Ovary (tissue), 9 donors: ENCODE measurements around the gene LCN12. TPM values are rescaled to one million over a fixed set of nuclear protein-coding genes. Genes with fewer than 3 reads are reported as not detected.

ENCODE experiments used
- DNase-seq, 5 donors: peaks; one replicate each; pipeline ENCODE4 v3.0.0-alpha.2; 2019 to 2020
- H3K27ac ChIP-seq, 2 donors: fragments of 200-600 bp; one replicate each; pipeline versions ENCODE4 v1.5.1 to v1.8.0; 2019 to 2022
- H3K27me3 ChIP-seq: fragments of 200-600 bp; one replicate; pipeline ENCODE4 v1.8.0; 2022
- H3K36me3 ChIP-seq: fragments of 200-600 bp; sonication (generic); one replicate; pipeline ENCODE4 v1.5.1; 2019
- H3K4me1 ChIP-seq: one replicate; pipeline ENCODE4 v1.8.1; 2013; ENCODE audit warnings: mild to moderate bottlenecking, moderate library complexity; ENCODE audit not compliant: insufficient read depth
- H3K4me3 ChIP-seq: fragments of 200-600 bp; sonication (generic); one replicate; pipeline ENCODE4 v1.5.1; 2017
- H3K9me3 ChIP-seq, 2 donors: fragments of 200-600 bp in 1 of 2; sonication (generic) in 1 of 2; one replicate each; pipeline versions ENCODE4 v1.5.1 to v1.8.1; 2013 to 2019; ENCODE audit warnings: mild to moderate bottlenecking in 1 of 2, moderate library complexity in 1 of 2
- EP300 ChIP-seq: sonication (generic); formaldehyde crosslinking; IDR thresholded peaks from one replicate; pipeline ENCODE4 v1.6.1; 2017; ENCODE audit warnings: antibody characterized with exemption
- POLR2A ChIP-seq: fragments of 450-650 bp; IDR thresholded peaks from one replicate; pipeline ENCODE4 v1.6.1; 2017; ENCODE audit warnings: antibody characterized with exemption, mild to moderate bottlenecking, moderate library complexity
- whole genome bisulfite sequencing, 3 donors: extraction: QIAGEN DNeasy Blood & Tissue Kit in 1 of 3; methylation state at CpG; one replicate each; pipeline versions ENCODE4 v1.1.5 to v1.1.7; 2013 to 2017; 5-methylcytosine and 5-hydroxymethylcytosine counted together
- intact Hi-C, 4 donors: fragments of 100-400 bp; cut with DNase I; formaldehyde crosslinking; loops; one replicate each; pipeline versions ENCODE4 v1.11.0 to v1.15.1; 2022 to 2023
- polyA plus RNA-seq, 2 donors: library from polyadenylated mRNA; stranded (reverse); fragments of 200-250 nt in 1 of 2; fragments of 350-450 nt in 1 of 2; fragmentation: Illumina TruSeq in 1 of 2; extraction: RNeasy Lipid Tissue Mini Kit (QIAGEN cat#74804) in 1 of 2; gene quantifications; one replicate each; pipeline ENCODE4 v1.2.3, GENCODE V29; 2013 to 2014
- total RNA-seq, 7 donors: library from RNA; depleted of rRNA in 2 of 7; stranded (reverse); fragments of >200 nt in 2 of 7; fragmentation: NEBNext Ultra II Directional in 3 of 7; extraction: Animal tissue kit (Norgen Biotek cat#: 25700) in 3 of 7; gene quantifications; one replicate each; pipeline versions ENCODE4 v1.1.0 to v1.2.4, GENCODE V29; 2016 to 2023
- TF ChIP-seq, protein P1 (sequence below), 3 donors: fragments of 450-650 bp in 2 of 3; fragments of 200-600 bp in 1 of 3; IDR thresholded peaks; one replicate each; pipeline versions ENCODE4 v1.5.1 to v1.8.0; 2016 to 2022; ENCODE audit warnings: antibody characterized with exemption in 3 of 3, mild to moderate bottlenecking in 1 of 3
- donor health status: DM: no; HTN: no; CAD: no; lungs with moderate emphysema.
- donor health status: DM: no; HTN: no; CAD: no.
- donor health status: Bipolar disorder and iron deficiency.
- donor health status: DM: yes; HTN: yes; CAD: no.
- donor health status: DM: no; HTN: no; CAD: no.
- donor health status: DM: yes; HTN: yes; CAD: no.

LCN12 gene
- total and polyA plus RNA-seq, 9 donors: 1.1 to 40.9 (median 13.4) TPM

DNA sequence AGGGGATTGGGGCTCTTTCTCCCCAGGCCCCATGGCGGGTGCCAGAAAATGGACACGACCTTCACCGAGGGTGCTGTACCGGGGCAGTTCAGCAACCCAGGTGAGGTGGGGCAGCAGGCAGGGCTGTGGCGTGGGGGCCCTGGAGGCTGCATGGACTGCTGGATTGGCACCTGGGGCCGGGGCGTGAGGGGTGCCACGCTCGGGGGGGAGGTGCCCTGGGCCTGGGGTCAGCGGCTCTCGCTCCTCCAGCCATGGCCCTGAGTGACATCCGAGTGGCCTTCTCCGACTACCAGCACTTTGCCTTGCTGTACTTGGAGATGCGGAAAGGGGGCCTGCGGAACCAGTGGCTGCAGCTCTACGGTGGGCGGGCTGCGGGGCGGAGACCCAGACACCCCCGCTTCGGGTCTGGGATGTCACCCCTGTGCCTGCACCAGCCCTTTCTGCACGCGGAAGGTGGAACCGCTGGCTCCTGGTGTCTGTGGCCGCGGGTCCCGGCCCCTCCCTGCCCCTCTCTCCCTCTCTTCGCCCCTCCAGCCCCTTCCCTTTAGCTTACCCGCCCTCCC is 32.5 kb downstream of the LCN12 start:
- intact Hi-C loops: no loop called here
- Histone ChIP-seq H3K36me3 (no peaks in the 10 kb centered on the region), H3K27me3 (no peaks in the 10 kb centered on the region), H3K27ac (no peak overlapping the region), H3K9me3 (no peaks in the 10 kb centered on the region), H3K4me3 (no peak overlapping the region), H3K4me1 (no peaks in the 10 kb centered on the region)
- no peak for DNase-seq
- 41 to 44% (median 43%) methylated on average over 29 of the region's 29 CpGs for WGBS, 3 donors
- TF ChIP-seq EP300 (no peak), POLR2A (no peak)
- TF ChIP-seq, protein P1, sequence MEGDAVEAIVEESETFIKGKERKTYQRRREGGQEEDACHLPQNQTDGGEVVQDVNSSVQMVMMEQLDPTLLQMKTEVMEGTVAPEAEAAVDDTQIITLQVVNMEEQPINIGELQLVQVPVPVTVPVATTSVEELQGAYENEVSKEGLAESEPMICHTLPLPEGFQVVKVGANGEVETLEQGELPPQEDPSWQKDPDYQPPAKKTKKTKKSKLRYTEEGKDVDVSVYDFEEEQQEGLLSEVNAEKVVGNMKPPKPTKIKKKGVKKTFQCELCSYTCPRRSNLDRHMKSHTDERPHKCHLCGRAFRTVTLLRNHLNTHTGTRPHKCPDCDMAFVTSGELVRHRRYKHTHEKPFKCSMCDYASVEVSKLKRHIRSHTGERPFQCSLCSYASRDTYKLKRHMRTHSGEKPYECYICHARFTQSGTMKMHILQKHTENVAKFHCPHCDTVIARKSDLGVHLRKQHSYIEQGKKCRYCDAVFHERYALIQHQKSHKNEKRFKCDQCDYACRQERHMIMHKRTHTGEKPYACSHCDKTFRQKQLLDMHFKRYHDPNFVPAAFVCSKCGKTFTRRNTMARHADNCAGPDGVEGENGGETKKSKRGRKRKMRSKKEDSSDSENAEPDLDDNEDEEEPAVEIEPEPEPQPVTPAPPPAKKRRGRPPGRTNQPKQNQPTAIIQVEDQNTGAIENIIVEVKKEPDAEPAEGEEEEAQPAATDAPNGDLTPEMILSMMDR (IDR thresholded peaks at IDR 0.05): no peak

DNA sequence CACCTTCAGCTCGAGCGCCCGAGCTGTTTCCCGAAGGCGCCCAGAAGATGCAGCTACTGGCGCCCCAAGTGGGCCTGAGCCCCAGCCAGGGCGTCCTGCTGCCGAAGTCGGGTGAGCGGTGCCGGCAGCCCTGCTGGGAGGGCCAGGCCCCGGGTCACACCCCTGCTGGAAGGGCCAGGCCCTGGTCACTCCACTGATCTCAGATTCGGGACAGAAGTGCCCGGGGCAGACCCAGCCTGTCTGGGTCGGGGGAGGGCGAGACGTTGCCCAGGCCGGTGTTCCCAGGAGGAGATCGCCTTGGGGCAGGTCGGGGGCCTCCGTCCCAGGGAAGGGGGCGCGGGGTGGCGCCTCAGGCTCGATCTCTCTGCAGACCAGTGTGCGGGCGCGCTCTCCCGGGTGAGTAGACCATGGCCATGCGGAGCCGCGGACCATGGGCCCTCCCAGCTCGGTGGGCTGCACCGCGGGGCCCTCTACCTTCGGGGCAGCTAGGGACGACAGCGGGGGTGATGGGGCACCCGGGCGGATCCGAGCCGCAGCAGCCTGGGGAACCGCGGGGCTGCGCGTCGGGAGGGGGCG is 33.0 kb downstream of the LCN12 start:
- Histone ChIP-seq H3K36me3 (no peaks in the 10 kb centered on the region), H3K27ac (no peak overlapping the region), H3K9me3 (no peaks in the 10 kb centered on the region), H3K27me3 (no peaks in the 10 kb centered on the region), H3K4me1 (no peaks in the 10 kb centered on the region), H3K4me3 (no peak overlapping the region)
- WGBS, 3 donors: 4 to 12% (median 8%) methylated on average over 36 to 48 of the region's 48 CpGs
- TF ChIP-seq, protein P1 (IDR thresholded peaks at IDR 0.05): no peak
- no peak for TF ChIP-seq POLR2A
- TF ChIP-seq EP300: no peak
- intact Hi-C loops: no loop called here
- no peak for DNase-seq

DNA sequence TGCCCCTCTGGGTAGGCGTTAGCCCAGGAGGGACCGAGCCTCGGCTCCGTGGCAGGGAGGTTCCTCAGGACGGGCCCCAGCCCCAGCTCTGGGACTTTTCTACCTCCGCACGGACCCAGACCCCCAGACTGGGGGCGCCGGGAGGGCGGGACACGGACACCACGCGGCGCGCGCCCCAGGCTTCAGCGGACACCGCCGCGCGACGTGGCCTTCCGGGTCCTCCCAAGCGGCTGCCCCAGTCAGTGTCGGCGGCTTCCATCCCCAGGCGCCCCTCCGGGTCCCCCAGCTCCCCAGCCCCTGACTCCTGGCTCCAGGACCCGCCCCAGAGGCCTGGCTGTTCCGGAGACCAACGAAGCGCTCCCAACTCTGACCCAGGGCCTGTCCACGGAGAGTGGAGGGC is 33.8 kb downstream of the LCN12 start:
- WGBS, 3 donors: 16 to 22% (median 22%) methylated on average over 30 to 33 of the region's 33 CpGs
- Histone ChIP-seq H3K4me3 (no peak overlapping the region), H3K4me1 (no peaks in the 10 kb centered on the region), H3K27me3 (no peaks in the 10 kb centered on the region), H3K27ac (no peak overlapping the region), H3K36me3 (no peaks in the 10 kb centered on the region), H3K9me3 (no peaks in the 10 kb centered on the region)
- TF ChIP-seq POLR2A: no peak
- TF ChIP-seq, protein P1 (IDR thresholded peaks at IDR 0.05): no peak
- no peak for TF ChIP-seq EP300
- DNase-seq: no peak
- intact Hi-C loops: no loop called here

DNA sequence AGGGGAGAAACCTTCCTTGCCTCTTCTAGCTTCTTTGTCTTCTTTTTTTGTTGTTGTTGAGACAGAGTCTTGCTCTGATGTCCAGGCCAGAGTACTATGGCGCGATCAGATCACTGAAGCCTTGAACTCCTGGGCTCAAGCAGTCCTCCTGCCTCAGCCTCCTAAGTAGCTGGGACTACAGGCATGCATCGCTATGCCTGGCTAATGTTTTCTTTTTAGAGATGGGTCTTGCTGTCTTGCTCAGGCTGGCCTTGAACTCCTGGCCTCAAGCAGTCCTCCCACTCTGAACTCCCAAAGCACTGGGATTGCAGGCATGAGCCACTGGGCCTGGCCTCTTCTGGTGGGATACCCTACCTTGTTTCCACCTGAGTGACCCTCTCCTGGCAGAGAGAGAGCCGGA is 36.8 kb downstream of the LCN12 start:
- Histone ChIP-seq H3K4me1 (peaks cover 4% of the 10 kb centered on the region), H3K27me3 (no peaks in the 10 kb centered on the region), H3K27ac (no peak overlapping the region), H3K4me3 (no peak overlapping the region), H3K36me3 (no peaks in the 10 kb centered on the region), H3K9me3 (no peaks in the 10 kb centered on the region)
- intact Hi-C loops: no loop called here
- WGBS, 3 donors: 72 to 83% (median 77%) methylated on average over 4 of the region's 4 CpGs
- TF ChIP-seq EP300: no peak
- TF ChIP-seq, protein P1 (IDR thresholded peaks at IDR 0.05): no peak
- DNase-seq: no peak
